Prostate gland (tissue), 2 donors: ENCODE measurements around the gene GABPB2.

Source experiments
- POLR2A ChIP-seq: fragments of 450-650 bp; IDR thresholded peaks from one replicate; pipeline ENCODE4 v1.6.1; 2016; ENCODE audit warnings: antibody characterized with exemption, mild to moderate bottlenecking
- POLR2AphosphoS5 ChIP-seq: sonication (generic); formaldehyde crosslinking; IDR thresholded peaks from one replicate; pipeline ENCODE4 v1.6.1; 2017; ENCODE audit warnings: antibody characterized with exemption
- TF ChIP-seq, protein P1 (sequence below), 4 experiments: fragments of 200-600 bp in 2 of 4; fragments of 450-650 bp in 2 of 4; sonication (generic) in 2 of 4; IDR thresholded peaks; 1 replicate in 3 of 4; 2 replicates in 1 of 4; pipeline ENCODE4 v1.5.1; 2016 to 2019; ENCODE audit warnings: antibody characterized with exemption in 4 of 4, mild to moderate bottlenecking in 2 of 4, moderate library complexity in 2 of 4

DNA sequence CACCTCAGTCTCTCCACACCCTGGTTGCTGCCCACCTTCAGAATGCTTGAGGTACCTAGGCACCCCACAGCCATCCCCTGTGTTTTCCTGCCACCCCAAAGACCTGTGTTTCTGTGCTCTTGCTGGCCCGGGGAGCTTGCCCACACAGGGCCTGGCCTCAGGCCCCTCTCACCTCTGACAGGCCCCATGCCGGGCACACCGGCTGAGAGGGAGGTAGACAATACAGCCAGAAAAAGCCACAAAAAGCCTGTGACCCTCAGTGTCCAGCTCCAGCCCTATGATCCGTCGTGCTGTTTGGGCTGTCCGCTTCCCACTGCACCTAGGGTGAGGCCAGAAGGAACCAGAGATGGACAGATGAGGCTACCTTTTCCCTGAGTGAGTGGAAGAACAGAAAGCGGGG is 64.4 kb downstream of the GABPB2 start:
- TF ChIP-seq POLR2A (no peak), POLR2AphosphoS5 (no peak)
- TF ChIP-seq, protein P1, sequence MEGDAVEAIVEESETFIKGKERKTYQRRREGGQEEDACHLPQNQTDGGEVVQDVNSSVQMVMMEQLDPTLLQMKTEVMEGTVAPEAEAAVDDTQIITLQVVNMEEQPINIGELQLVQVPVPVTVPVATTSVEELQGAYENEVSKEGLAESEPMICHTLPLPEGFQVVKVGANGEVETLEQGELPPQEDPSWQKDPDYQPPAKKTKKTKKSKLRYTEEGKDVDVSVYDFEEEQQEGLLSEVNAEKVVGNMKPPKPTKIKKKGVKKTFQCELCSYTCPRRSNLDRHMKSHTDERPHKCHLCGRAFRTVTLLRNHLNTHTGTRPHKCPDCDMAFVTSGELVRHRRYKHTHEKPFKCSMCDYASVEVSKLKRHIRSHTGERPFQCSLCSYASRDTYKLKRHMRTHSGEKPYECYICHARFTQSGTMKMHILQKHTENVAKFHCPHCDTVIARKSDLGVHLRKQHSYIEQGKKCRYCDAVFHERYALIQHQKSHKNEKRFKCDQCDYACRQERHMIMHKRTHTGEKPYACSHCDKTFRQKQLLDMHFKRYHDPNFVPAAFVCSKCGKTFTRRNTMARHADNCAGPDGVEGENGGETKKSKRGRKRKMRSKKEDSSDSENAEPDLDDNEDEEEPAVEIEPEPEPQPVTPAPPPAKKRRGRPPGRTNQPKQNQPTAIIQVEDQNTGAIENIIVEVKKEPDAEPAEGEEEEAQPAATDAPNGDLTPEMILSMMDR (IDR thresholded peaks at IDR 0.05), result no peak
